Measurements from ENCODE around the gene PFDN1.

GRCh38 chr5:140348104-140348503, 45.2 kb upstream of the PFDN1 start:
- TF ChIP-seq CTCF (IDR thresholded peaks at IDR 0.05; ENCODE audit: insufficient read depth, low read length): no peak
- no peak for TF ChIP-seq POLR2AphosphoS5 (IDR thresholded peaks at IDR 0.05; ENCODE audit: low read depth)
- TF ChIP-seq SPI1 (IDR thresholded peaks at IDR 0.05; ENCODE audit: borderline replicate concordance, low read depth): no peak
- TF ChIP-seq REST (IDR thresholded peaks at IDR 0.05; ENCODE audit: insufficient replicate concordance, low read depth): no peak
- TF ChIP-seq GABPA (IDR thresholded peaks at IDR 0.05; ENCODE audit: low read depth): no peak

Measured in HL-60 (cell line).